GM10847 (cell line): Measurements from ENCODE around the gene IGF1R.

ENCODE experiments used
- POLR2A ChIP-seq: IDR thresholded peaks from 2 replicates; pipeline ENCODE4 v1.6.1; 2011; ENCODE audit not compliant: insufficient read length; ENCODE audit errors: extremely low read depth

Gene IGF1R

DNA sequence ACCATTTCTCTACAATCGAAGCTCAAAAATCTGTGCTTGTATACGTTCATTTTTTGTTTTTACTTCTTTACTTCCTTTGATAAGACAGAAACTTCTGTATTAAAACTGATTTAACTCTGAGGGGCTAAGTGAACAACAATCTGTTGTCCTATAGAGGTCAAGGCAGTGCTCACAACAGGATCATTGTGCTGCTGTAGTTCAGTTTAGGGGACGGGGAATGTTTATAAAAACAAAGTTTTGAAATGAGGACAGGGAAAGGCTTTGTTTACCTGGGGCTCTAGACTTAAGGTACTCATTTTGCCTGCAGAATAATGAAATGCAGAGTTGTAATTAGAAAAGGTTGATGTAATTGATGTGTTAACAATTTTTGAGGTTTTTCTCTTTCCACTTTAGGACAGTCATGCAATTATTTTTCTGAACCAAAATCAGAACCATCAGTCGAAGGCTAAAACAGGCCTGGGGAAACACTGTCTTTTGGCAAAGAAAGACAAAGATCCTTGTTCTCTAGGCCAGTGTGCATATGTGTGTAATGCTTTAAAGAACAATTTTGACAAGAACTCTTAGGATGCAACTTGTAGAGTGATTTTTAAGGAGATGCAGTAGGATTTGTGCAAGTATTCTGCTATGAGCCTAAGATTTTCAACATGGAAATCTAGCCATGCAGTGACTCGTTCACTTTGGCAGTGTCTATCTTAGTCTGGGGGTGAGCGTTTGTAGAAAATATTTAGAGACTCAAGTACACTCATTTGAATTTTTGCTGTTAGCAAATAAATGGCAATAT is 194.0 kb downstream of the IGF1R start:
- no peak for TF ChIP-seq POLR2A

DNA sequence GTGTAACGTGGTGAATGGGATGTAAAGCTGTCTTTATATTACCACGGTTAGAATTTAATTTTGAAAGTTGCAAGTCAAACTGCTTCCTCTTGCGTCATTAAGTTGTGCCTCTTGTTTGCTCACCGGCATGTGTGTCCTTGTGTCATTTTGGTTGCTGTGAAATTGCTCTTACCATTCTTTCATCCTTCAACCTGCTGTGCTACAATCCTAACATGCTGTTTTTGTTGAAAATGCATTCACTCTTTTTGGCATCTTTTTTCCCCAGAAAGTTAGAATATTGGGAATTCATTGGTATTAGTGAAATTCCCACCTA is 194.6 kb downstream of the IGF1R start:
- no peak for TF ChIP-seq POLR2A

DNA sequence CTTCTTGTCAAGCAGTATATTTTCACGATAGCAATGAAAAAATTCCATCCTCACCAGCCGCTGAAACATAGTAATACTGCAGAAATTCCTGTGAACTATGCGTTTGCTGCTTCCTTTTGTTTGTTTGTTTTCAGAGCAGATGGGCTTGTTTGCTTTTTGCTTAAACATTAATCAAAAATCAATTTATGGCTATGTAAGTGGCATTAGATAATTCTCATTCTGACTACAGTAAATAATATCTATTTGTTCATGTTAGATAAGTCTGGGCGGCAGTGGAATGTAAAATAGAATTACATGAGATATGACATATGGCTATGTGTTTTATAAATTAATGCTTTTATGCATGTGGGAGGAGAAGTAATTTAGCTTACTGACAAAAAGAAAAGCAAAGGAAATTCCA is 195.5 kb downstream of the IGF1R start:
- no peak for TF ChIP-seq POLR2A

DNA sequence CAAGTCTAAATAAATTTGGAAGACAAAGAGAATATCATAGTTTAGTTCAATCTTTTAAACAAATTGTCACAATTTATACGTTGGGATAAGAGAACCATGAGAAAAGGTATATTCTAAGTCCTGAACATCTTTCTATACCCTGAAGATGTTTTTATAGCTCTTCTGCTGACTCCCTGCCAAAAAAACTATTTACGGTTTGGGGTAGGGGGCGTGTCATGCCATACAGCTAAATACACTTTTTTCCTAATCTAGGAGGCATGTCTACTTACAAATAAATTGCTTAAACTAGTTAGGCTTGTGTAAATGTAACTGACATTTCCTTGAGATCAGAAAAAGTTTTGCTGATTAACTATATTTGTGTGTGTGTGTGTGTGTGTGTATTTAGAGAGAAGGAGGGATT is 195.9 kb downstream of the IGF1R start:
- no peak for TF ChIP-seq POLR2A

DNA sequence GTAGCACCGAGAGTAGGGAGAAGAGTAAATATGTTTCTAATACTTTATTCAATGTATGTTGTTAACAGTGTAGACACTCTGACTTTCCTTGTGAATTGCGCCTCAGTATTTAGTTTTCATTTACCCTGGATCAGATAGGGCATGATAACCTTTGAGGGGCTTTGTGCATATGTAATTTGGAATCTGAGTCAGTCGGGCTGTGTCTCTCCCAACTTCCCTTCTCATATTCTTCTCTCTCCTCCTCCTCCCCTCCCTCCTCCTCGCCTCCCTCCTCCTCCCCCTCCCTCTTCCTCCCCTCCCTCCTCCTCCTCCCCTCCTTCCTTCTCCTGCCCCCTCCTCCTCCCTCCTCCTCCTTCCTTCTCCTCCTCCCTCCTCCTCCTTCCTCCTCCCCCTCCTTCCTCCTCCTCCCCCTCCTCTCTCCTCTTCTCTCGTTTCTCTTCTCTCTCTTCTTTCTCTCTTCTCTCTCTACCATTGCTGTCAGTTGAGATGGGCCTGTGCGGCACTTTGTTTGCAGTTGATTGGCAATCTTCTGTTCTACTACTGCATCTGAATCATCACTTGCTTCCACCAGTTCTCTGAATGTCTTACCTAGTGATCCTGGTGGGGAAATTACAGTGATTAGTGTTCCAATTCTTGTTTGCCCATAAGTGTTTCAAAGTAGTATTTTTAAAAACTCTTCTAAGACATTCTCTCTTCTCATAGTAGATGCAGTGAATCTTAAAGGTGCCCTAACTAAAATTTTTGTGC is 197.0 kb downstream of the IGF1R start:
- TF ChIP-seq POLR2A: no peak

DNA sequence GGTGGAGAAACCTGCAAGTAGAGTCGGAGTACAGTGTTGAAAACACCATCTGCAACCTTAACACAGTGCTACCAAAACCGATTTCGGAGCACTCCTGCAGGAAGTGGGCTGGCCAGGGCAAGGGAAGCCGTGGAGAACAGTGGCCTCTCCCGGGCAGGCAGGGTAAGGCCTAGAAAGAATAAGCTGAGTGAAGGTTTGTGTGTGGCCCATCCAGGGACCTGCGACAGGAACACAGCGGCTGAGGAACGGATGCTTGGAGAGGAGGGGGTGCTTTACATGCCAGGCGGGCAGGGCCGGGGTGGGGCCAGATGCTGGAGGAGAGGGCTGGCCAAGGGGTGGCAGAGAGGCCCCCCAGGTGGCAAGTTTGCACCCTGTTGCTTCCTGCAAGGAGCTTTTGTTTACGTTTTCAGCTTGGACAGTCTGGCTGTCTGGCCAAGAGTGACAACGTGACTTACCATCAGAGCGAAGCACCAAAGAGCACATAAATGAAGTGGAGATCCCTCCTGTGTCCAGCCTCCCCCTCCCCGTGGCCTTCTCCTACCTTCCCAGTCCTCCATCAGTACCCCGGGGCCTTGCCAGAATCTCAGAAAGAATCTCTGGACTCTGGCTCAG is 202.7 kb downstream of the IGF1R start:
- TF ChIP-seq POLR2A: no peak

DNA sequence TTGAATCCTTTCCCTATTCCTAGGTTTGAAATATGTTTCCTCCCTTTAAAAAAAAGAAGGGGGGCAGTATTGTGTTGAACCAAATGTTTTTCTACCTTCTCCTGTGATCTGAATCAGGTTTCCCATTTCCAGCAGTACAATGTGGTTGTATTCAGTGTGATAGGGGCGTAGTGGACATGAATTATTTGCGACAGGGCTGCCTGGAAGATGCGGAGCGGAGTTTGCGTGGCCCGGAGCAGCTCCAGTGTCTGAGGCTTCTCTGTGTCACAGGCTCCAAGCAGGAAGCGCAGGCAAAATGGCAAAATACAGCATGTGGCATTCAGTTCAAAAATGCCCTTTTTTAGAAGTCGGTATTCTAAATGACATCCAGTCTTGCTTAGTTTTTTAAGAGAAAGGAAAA is 204.8 kb downstream of the IGF1R start:
- TF ChIP-seq POLR2A: no peak

DNA sequence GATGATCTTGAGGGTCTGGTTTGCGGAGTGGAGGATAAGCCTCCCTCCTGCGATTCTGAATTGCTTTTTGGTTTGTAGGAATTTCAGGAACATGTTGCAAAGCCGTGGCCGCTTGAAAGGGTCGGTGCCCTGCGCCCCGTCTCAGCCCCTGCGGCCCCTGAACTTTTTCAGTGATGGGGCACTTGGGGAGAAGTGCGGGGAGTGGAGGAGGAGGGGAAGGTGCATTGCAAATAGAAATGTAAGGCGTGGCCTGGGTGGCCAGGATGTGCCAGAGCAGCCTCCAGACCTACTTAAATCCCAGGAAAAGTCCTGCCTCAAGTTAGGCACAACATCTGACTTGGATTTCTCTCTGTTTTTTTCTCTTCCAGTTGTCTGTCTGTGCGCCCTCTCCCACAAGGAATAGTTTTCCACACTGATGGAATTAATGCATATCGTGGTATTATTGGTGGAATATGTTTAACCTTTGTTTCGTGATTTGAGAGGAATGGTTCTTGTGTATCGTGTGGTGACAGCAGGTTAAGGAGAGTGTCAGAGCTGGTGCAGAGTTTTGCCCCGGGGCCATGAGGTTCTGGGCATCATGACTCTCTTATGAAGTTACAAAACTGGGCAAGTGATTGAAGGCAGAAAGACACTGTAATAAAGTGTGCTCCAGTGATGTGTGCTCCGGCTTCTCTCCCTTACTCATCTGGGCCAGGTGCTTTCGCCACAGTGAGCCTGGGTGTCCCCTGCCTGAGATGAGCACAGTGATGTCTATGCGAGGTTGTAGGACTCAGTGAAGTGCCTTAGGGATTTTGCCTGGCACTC is 205.5 kb downstream of the IGF1R start:
- TF ChIP-seq POLR2A: no peak

DNA sequence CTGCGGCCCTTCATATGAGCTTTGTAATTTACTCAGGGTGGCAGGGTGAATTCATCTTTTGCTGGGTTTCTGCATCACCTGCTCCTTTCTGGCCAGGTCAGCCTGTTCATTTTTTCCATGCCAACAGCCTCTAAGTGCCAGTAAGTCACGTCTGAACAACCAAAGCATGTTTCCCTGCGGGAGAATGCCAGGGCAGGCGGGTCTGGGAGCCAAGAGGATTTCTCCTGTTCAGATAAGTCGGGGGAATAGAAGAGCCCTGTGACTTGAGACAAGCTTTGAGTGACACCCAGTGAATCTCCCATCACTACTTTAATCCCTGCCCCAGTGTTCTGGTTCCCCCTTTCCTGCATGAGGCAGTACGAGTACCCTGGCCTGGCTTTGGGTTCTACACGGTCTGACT is 206.2 kb downstream of the IGF1R start:
- TF ChIP-seq POLR2A: no peak

DNA sequence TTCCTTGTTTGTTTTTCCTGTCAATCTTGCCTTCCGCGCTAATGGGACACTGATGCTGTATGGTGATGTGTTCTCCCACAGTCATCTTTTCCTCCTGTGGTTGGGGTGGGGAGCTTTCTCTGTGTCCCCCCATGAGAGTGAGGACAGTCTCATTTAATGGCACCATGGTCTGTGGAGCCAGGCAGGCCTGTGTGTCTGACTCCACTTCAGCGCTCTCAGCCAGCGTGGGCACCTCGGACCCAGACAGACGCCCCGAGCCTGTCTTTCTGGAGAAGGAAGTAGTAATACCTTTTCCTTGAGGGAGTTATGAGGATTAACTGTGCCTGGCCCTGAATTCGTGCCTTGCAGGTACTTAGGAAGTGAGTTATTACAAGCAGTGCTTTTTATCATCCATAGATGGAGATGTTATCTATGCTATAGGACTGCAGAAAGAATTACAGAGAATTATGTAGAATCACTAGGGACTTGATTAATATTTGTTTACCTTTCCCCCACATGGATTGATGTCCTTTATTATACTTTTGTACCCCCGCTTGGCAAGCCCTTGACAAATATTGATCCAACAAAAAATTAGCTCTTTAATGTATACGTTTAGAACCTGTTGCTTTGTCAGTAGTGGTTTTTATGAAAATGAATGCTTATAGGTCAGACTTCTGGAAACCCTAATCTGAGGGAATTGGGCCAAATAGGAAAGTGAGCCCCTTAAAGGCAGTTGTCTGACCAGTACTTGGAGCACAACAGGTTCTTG is 206.9 kb downstream of the IGF1R start:
- TF ChIP-seq POLR2A: no peak

DNA sequence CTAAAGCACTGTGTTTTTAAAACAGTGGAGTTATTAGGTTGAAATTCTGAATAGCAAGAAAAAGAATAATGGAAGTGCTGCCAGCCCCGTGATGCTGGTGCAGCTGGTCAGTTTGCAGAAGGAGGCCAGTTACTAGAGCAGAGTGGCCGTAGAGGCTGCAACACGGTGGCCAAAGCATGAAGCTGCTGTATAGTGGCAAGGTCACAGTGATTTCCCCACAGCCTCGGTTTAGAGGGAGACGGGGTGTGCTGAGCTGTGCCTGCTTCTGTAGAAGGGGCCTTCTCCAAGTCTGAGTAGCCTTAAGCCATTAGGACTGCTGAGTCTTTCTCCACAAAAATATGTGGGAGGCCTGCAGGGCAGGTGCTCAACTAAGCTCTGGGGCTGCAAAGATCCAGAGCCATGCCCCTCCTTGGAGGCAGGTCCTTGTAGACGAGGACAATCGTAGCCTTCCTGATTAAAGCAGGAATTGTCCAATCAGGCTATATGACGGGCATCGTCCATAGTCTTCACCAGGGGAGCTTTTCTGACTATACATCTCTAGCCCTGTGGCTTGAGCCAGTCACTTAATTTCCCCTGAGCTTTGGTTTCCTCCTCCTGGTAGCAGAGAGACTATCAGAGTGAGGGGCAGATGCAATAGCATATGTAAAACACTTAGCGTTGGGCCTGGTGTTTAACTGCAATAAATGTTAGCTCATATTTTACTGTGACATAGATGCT is 207.6 kb downstream of the IGF1R start:
- no peak for TF ChIP-seq POLR2A

DNA sequence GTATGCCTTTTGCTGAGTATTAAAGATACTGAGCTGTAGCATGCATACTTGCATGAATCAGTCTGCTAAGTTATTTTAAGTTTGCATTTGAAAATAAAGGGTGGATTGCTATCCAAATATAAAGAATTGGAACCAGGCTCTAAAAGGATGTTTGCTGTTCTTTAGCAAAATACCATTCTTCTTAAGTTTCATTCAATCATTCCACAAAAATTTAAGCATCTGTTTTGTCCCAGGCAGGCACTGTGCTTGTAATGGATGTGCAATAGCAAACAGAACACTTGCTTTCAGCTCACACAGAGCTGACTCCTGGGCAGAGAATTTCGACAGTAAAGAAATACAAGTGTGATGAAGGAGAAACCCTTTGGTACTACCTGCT is 208.2 kb downstream of the IGF1R start:
- no peak for TF ChIP-seq POLR2A

DNA sequence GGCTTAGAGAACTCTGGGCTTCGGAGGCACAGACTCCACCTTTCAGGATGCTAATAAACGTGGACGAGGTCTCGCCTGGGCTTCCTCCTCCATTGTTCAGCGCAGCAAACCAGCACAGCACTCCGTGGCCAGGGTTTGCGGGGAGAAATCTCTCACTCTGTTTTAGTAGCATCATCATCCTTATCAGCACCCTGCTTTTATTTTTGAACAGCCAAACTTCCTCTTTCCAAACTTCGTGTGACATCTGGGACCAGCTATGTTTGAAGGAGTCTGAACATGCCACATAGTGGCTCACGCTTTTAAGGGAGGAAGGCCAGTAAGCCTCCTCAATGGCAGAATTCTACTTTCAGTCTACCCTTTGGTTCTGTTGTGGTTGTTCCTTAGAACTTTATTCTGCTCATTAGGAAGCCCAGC is 210.3 kb downstream of the IGF1R start:
- no peak for TF ChIP-seq POLR2A

DNA sequence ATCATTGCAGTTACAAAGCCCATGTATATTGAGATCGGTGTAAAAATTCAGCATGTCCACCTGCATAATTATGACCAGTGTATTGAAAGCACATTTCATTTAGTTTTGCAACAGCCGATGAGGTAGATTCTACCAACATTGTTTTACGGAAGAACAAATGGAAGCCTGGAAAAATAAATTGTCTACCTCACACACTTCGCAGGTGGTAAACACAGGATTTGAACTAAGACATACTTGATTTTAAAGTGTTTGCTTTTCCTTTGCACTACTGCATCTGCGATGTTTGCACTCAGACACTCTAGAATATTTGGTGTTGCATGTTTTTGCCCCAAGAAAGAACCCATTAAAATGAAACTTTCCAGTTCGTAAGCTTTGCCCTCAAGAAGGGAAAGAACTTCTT is 210.8 kb downstream of the IGF1R start:
- TF ChIP-seq POLR2A: no peak

DNA sequence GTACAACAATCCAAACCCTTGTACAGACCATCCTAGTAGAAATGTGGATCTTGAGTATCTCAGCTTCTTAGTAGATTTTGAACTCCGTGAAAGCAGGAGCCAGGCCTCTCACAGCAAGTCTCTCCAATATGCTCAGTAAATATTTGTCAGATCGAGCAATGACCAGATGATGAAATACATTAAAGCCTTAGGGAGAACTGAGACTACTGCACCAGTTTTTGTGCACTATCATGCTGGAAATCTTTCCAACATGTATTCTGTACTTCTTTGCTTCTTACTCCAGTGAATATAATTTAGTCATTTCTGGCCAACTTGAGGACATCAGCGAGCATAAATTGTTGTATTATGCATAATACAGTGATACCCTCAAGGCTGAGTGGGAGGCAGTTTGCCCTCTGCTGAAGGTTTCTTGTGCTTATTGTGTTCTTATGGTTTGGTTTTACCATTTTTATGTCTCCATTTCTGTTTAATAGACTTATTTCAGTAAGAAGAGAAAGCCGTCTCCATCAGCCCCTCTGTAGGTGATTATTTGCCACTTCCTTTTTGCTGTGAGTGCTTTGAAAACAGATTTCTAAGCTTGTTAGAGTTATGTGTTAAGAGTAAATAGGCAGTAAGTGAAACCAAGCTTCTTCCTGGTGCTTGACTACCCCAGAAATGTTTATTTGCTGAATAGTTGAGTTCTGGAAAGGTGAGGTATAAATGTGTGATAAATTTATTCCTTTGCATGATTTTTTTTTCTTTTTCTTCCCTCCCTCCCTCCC is 212.1 kb downstream of the IGF1R start:
- no peak for TF ChIP-seq POLR2A
